ENCODE data around the gene COL12A1.
A peak's percentile ranks its signal among the peaks of the same experiment; 100 is the strongest.

The COL12A1 gene

DNA sequence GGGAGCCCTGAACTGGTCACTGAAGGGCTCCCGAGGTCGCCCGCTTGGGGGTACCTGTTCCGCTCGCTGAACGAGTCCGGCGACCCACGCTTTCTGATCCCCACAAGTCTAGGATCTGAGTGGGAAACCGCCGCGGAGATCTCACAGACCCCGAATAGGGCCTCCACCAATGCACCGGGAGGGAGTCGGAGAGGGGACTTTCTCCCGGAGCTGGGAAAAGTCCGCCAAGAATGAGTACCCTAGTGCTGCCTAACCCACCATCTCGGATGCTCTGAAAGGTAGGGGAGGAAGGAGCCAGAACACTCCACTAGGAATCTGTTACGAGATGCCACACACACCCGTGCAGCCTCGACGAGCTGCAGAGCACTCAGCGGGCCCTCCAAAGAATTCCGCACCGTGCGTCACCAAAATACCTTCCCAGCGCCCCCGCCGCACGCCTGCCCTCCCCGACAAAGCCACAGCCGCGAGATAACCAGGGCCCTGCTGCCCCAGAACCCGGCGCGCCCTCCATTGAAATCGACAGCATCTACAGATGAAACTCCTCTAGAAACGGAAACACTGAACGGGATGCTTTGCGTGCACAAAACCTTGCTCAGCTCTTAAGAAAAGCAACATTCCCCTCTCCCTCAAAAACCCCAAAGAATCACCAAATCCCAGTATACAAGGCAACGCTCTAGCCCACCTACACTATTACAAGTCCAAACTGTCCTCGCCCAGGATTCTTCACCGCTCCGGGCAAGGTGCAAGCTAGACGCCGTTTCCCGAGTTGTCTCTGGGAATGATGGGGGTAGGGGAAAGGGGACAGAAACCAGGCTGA, 686 bp downstream of the COL12A1 start:
- no peak for DNase-seq (ENCODE audit: extremely low read depth, low read depth)
- TF ChIP-seq, protein P1, sequence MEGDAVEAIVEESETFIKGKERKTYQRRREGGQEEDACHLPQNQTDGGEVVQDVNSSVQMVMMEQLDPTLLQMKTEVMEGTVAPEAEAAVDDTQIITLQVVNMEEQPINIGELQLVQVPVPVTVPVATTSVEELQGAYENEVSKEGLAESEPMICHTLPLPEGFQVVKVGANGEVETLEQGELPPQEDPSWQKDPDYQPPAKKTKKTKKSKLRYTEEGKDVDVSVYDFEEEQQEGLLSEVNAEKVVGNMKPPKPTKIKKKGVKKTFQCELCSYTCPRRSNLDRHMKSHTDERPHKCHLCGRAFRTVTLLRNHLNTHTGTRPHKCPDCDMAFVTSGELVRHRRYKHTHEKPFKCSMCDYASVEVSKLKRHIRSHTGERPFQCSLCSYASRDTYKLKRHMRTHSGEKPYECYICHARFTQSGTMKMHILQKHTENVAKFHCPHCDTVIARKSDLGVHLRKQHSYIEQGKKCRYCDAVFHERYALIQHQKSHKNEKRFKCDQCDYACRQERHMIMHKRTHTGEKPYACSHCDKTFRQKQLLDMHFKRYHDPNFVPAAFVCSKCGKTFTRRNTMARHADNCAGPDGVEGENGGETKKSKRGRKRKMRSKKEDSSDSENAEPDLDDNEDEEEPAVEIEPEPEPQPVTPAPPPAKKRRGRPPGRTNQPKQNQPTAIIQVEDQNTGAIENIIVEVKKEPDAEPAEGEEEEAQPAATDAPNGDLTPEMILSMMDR (IDR thresholded peaks at IDR 0.05; ENCODE audit: low read depth, low read length), result no peak

DNA sequence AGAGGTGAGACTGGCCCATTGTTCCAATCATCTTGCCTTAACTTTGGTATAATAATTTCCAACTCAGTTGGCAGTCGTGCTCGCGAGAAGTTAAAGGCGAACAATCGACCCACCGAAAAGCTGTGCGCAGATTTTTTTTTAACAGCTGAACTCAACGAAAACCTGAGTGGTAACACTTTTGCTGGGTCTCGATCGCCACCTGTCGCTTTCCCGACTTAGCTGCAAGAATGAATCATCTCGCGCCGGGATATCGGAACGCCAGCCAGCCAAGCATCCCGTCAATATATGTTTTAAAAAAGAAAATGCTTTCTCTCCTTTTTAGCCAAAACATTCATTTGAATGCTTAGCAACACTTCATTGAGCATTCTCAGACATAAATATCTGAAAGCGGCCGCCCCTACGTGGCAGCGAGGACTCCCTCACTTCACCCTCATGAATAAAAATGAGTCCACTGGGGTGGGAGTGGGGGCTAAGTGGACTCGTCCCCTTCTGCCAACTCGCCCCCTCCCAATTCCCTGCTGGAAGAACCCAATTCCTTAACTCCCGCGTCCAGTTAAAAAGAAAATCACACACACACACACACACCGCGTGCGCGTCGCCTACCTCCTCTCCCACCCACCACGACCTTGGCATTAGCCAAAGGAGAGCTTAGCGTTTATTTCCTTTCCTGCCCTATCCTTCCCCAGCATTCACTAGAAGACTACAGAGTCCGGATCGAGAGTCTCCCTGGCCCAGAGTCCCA, 1.5 kb downstream of the COL12A1 start:
- peak; percentile 88 for DNase-seq (ENCODE audit: extremely low read depth, low read depth)
- TF ChIP-seq, protein P1 (IDR thresholded peaks at IDR 0.05; ENCODE audit: low read depth, low read length), result peak; percentile 77

DNA sequence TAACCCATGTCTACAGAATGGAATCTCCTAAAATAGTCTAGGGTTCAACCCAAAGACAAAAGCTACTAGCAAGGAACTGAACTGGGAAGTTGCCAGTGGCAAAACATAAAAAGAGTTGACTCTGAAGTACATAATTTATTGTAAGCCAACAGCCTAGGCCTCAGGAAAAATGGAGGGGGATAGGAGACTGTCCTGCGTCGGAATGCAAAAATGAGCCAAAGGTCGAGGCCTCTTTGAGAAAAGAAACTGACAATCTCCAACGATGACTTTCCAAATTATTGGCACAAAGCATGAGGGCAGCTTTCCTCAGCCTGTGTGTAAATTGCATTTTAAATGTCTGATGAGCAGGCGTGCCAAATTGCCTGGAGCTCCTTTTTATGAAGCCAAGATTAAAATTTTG, 2.1 kb downstream of the COL12A1 start:
- TF ChIP-seq, protein P1 (IDR thresholded peaks at IDR 0.05; ENCODE audit: low read depth, low read length), result no peak
- no peak for DNase-seq (ENCODE audit: extremely low read depth, low read depth)

DNA sequence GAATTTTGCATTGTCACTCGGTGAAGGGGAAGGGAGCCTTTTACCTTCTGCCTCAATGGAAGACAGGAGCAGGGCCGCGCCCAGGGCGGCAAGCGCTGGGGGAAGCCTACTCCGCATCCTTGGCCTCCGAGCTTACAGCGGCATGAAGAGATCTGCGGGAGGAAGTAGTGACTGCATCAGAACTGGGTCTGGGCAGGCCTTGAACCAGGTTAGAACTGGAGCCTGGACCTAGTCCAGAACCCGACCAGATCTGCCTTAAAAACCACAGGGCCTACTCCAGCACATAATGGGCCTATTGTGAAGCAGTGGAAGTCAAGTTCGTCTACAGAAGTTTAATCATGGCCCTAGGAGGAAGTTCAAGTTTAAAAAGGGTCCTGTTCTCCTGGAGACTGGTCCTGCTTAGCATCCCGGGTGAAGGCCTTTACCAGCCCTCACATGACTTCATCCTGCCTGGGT, 3.1 kb downstream of the COL12A1 start:
- DNase-seq (ENCODE audit: extremely low read depth, low read depth), result no peak
- TF ChIP-seq, protein P1 (IDR thresholded peaks at IDR 0.05; ENCODE audit: low read depth, low read length), result no peak

DNA sequence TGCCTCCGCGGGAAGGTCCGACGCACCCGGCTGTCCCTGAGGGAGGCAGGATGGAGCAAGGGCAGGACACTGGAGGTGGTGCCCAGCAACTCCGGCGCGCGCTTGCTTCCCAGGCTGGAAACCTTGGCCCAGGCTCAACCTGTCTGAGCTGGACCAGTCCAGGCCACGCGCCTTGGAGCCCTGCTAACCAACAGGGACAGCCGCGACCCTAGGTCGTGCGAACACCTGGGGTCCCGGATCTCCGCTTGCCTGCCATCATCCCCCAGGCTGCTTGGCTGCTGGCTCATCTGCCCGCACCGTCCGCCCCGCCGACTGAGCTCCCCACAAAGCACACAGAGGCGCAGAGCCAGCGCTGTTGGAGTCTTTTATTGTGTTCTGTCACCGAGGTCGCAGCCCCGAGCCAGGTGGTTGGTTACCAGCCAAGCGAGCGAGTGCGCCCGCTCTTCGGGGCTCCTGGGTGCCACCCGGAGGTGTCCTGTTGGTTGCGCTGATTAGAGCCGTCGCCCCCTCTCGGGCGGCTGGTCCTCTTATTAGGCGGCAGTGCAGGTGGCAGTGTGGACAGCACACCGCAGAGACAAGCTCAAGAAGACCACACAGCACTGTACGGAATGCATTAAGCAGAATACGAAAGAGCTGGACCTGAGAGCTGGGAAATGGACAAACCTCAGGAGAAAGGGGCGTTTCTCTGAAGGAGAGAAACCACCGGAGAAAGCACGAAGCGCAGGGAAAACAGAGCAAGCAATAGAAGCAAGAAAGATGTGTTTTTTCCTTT, 3.8 kb downstream of the COL12A1 start:
- no peak for DNase-seq (ENCODE audit: extremely low read depth, low read depth)
- TF ChIP-seq, protein P1 (IDR thresholded peaks at IDR 0.05; ENCODE audit: low read depth, low read length), result peak; percentile 8

DNA sequence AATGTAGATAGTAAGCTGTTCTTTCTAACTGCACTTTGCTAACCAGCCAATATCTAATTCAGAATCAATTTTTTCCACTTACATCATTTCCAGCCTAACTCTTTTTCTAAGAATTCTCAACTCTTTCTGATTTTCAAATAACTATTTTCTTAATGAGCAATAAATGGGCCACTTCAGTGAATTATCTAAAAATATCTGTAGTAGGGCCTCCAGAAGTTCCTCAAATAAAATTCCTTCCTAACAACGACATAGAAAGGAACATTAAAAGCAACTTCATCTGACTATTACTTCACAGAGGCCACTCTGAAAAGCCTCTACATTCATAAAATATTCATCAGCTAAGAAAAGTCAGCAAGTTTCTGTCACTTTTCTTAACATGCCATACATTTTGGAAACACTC, 4.8 kb downstream of the COL12A1 start:
- DNase-seq (ENCODE audit: extremely low read depth, low read depth), result no peak
- TF ChIP-seq, protein P1 (IDR thresholded peaks at IDR 0.05; ENCODE audit: low read depth, low read length), result no peak

Measured in AG09319 (cell line).